Smooth muscle cell of the pulmonary artery (primary cell): ENCODE measurements around the gene SLX1B. TPM values are rescaled to one million over a fixed set of nuclear protein-coding genes. Genes with fewer than 3 reads are reported as not detected.

ENCODE experiments used
- total RNA-seq: library from RNA; depleted of rRNA; stranded (reverse); fragments of >200 nt; gene quantifications from 2 replicates; pipeline ENCODE4 v1.2.3, GENCODE V29; 2014

Gene SLX1B
- total RNA-seq = 3.1 and 8.9 TPM in 2 replicates

GRCh38 chr16:29454269-29454668 lies at the start of gene SLX1B, which contains the start of gene BOLA2:
Gene SLX1B (plus strand): TSS chr16:29454533.
Gene BOLA2 (minus strand): TSS chr16:29454351. CDS start chr16:29454253, 98 bp downstream.

DNA sequence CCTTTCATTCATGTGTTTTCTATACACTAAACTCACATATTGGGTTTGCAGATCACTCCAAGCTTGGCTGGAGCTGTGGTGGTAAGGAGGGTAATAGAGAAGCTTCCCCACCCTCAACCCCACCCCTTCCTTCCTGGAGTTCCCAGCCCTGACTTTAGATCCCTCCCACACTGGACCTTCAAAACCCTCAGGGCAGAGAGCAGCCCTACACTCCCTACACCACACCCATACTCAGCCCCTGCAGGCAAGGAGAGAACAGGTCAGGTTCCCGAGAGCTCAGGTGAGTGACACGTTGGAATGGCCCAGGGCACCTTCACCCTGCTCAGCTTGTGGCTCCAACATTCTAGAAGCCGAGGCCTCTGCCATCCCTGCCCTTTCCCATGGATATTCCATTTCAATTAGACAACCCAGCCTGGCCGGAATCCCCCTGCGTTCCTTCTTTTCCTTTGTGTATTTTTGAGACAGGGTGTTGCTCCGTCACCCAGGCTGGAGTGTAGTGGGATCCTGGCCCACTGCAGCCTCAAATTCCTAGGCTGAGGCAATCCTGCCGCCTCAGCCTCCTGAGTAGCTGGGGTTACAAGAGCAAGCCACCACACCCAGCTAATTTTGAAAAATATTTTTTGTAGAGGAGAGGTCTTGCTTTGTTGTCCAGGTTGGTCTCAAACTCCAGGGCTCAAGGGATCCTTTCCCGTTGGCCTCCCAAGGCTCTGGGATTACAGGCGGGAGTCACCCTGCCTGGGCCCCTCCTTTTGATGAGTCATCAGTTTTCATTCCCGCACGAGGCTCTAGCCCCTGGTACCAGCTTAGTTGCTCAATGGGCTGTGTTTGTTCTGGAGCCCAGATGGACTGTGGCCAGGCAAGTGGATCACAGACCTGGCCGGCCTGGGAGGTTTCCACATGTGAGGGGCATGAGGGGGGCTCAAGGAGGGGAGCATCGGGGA lies 5.6 kb downstream of the SLX1B start, which contains the start of gene SULT1A4:
TSS of gene SULT1A4 (plus strand) at position 208 of the 941 bp plus-strand sequence. CDS start 1,473 bp downstream, outside the sequence.

GRCh38 chr16:29506308-29506707 lies 52.0 kb downstream of the SLX1B start, which contains the start of gene NPIPB12:
Gene NPIPB12 (minus strand): TSS chr16:29506408.

Other genes with a start within 250 kb of the SLX1B start
- gene NPIPB11, start 47.8 kb upstream of the SLX1B start, total RNA-seq = 0.13 and 0.76 TPM in 2 replicates
- 13.3 and 13.9 TPM in 2 replicates for gene BOLA2, start 182 bp upstream of the SLX1B start, total RNA-seq
- 1.6 and 1.7 TPM in 2 replicates for gene SULT1A4, start 5.4 kb downstream of the SLX1B start, total RNA-seq
- gene NPIPB12, start 51.9 kb downstream of the SLX1B start, total RNA-seq = 20.8 and 22.2 TPM in 2 replicates
- gene SPN, start 208.7 kb downstream of the SLX1B start, total RNA-seq = not detected in 2 replicates
- 5.2 and 13.9 TPM in 2 replicates for gene QPRT, start 224.6 kb downstream of the SLX1B start, total RNA-seq